HG02571 (cell line): ENCODE data around the gene PROC.

Experiments used
- ATAC-seq: cut with Tn5 transposase; IDR thresholded peaks from one replicate; pipeline ENCODE4 v1.9.1; 2021; ENCODE audit warnings: mild to moderate bottlenecking, moderate library complexity; ENCODE audit not compliant: unreplicated experiment

PROC gene

DNA sequence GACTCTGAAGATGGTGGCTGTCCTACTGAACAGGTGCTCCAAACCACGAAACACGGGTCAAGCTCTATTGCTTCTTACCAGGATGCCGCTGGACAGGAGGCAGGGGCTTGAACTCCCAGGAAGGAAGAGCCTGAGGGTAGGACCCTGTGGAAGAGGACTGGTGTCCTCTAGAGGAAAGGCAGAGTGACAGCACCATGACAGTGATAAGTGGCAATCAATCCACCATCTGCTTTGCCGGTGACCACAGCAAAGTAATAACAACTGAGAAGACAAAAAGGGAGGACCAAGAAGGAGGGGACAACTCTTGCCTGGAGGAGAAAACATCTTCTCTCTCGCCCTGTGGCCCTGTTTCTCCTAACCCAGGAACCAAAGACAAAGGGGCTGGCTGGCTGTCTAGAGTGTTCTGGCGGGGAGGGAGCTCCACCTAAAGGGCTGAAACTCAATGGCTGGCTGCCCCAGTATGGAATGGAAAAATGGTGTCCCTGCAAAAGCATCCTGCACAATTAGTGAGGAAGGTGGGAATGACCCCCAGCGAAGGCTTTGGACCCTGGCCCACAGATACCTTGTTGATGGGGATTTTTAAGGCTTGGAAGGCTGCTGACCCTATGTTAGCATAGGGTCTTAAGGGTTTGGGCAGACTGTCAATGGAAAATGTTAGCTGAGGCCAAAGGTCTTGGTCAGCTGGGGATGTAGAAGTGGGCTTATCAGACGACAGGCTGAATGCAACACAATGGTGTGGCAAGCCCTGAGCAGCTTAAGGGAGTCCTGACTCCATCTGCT lies 35.4 kb downstream of the PROC start:
- ATAC-seq, result no peak

DNA sequence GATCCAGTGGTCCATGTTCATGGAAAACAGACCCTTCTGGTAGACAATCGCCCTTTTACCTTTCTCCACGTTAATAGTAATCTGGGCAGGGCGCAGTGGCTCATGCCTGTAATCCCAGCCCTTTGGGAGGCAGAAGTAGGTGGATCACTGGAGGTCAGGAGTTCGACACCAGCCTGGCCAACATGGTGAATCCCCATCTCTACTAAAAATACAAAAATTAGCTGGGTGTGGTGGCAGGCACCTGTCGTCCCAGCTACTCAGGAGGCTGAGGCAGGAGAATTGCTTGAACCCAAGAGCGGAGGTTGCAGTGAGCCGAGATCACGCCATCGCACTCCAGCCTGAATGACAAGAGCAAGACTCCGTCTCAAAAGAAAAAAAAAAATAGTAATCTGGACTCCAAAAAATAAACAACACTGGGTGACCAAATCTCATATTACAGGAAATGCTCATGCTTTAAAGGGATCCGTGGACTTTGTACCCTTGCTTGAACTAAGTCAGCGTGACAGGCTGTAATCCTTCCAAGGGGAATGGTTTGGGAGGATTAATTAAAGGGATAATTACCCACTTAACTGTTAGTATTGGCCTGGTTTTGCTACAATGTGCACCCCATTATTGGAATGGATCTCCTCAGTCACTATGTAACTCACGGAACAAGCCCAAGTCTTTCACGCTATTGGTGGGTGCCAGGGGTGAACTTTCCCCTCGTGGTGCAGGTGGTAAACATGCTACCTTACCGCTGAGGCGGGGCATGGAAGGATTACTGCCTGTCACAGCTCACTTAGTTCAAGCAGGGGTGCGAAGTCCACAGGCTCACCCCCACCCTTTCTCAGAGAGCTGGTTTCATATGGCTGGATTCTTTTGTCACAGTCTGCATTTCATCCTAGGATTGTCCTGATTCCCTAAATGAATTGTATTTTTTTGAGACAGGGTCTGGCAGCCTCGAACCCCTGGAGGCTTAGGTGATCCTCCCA lies 36.7 kb downstream of the PROC start:
- no peak for ATAC-seq

DNA sequence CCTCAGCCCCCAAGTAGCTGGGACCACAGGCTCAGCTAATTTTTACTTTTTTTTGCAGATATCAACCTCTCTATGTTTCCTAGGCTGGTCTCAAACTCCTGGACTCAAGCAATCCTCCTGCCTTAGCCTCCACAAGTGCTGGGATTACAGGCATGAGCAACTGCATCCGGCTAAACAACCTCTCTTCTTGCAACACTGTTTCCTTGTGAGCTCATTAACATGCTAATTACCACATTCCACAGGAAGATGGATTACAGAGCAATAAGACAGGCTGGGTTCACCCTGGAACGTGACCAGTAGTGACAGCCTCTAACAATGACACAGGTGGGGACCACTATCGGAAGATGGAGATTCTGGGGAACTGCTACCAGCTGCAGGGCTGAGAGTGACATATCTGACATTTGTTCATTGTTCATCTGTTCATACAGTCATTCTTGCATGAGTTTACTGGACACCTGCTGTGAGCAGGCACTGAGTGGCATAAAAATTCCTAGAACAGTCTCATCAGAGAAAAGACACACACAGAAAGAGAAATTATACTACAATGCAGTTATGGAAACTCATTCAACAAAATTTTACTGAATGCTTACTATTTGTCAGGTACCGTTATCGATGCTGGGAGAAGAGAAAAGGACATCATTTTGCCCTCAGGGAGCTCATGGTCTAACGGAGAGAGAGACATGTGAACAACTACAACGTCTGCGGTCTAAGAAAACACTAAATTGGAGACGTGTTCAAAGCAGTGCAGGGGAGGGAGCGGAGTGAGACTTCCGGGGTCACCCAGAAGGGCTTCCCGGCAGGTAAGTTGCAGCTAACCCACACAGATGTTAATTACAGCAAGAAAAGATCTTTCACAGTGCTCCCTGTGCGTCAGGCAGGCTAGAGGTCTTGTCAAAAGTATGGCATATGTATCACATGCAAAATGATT lies 37.6 kb downstream of the PROC start:
- no peak for ATAC-seq

DNA sequence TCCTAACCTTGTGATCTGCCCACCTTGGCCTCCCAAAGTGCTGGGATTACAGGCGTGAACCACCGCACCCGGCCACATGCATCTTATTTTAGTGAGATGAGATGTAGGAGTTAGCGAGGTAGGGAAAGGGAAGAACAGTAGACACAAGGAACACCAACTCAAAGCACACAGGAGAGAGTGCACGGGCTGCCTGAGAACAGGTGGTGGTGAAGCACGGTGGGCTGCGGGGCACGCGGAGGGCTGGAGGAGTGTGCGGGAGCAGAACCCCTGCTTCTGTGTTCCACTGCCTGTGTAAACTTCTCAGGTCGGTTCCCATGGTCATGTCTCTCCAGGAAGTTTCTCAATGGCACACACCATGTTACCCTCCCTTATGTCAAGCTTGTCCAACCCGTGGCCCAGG lies 38.7 kb downstream of the PROC start:
- no peak for ATAC-seq

DNA sequence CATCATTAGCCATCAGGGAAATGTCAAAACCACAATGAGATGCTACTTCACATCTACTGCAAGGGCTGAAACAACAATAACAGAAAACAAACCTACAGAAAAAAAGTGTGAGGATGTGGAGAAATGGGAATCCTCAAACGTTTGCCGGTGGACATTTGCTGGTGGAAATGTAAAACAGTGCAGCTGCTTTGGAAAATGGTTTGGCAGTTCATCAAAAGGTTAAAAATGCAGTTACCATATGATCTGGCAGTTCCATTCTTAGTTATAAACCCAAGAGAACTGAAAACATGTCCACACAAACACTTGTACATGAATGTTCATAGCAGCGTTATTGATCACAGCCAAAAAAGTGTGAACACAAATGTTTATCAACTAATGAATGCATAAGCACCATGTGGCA lies 44.2 kb downstream of the PROC start:
- no peak for ATAC-seq

DNA sequence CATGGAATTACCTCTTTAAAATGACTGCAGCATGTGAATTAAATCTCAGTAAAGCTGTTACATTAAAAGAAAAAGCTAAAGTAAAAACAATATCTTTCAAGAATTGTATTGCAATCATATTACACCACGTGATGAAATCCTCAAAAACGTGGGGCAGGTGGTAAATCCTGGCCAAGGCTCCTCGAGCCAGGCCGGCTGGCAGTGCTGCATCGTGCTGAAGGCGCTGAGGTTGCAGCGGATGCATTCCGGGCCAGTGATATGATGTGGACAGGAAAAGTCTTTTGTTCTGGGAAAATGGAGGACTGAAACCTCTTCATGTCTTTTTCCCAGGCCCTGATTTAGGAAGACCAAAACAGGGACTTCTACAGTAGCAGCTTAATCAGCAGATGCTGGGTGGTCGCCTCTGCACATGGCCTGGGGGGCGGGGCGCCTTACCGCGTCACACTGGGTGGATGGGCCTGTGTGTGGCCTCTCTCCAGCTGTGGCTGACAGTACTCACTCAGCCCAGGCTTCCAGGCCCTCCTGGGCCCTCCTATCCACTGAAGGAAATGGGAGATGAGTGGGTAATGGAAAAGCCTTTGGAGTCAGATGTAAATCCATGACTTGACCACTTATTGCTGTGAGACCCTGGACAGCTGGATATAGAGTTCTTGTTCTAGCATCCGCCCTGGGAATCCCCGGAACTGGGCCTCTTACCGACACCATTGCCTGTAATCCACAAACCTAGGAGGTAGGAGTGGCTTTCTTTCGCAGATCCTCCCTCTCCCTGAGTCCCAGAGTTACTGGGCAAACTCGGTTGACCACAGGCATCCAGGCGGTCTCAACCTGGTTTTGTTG lies 45.1 kb downstream of the PROC start:
- no peak for ATAC-seq

DNA sequence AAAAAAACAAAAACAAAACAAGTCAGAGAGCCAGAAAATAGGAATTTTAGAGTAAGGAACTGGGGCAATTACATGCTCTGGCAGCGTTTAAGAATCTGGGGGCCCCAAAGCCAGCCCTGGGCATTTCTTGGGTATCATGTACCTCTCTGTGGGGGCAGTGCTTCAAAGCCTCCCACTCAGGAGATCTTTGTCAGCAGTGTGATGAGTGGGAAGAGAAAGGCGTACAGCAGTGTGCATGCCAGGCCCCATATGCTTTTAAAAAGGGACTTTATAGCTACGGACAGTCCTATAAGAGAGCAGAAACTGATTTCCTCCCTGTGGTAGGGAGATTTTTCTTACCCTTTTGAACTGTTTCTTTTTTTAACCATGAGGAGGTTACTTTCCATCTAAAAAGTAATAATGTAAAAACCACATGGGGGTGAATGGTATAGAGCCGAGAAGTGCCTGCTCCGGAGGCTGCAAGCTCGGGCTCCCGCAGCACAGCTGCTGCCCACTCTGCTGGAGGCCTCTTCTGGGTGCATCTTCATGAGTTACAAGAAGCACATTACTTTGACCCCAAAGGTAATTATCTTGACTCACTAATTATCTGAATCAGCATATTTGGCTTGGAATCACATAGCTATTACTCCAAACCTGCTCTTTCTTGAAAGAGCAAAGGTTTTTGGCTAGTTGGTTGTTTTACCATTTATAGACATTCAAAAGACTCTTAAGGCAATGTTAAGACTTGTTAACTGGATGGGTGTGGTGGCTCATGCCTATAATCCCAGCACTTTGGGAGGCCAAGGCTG lies 46.4 kb downstream of the PROC start:
- ATAC-seq, result no peak

DNA sequence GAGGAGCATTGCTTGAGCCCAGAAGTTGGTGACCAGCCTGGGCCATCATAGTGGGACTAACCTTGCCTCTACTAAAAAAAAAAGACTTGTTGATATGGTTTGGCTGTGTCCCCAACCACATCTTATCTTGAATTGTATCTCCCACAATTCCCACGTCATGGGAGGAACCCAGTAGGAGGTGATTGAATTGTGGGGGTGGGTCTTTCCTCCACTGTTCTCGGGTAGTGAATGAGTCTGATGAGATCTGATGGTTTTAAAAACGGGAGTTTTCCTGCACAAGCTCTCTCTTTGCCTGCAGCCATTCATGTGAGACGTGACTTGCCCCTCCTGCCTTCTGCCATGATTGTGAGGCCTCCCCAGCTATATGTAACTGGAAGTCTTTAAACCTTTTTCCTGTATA lies 47.0 kb downstream of the PROC start:
- no peak for ATAC-seq

DNA sequence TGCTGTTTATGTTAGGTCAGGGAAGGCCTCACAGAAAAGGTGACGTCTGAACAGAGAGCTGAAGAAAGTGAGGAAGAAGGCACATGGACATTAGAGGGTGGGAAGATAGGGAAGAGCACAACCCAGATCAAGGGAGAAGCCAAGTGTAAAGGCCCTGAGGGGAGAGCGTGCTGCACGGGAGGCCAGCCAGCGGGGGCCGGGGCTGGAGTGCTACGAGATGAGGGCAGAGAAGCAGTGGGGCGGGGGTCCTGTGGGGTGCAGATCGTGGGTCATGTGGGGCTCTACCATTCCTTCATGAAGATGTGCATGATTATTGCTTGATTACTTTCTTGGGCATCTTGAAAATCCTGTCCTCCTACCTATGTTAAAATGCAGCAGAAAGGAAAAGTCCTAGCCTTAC lies 50.8 kb downstream of the PROC start:
- no peak for ATAC-seq

DNA sequence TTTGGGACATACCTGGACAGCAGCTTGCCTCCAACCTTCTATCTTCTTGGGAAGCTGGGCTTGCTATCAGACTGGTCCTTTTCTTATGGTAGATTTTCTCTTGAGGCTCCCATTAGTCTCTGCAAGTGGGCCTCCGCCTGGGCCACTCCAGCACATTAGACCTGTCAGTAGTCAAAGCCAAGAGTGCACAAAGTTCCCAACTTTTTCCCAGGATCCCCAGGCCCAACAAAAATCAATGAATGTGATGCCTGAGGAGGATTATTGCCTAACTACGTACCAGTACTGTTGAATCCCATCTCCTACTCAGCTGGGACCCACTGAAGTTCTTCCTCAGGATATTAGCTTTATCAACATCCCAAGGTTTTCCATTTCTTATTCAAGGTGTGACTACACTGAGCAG lies 51.7 kb downstream of the PROC start:
- no peak for ATAC-seq

DNA sequence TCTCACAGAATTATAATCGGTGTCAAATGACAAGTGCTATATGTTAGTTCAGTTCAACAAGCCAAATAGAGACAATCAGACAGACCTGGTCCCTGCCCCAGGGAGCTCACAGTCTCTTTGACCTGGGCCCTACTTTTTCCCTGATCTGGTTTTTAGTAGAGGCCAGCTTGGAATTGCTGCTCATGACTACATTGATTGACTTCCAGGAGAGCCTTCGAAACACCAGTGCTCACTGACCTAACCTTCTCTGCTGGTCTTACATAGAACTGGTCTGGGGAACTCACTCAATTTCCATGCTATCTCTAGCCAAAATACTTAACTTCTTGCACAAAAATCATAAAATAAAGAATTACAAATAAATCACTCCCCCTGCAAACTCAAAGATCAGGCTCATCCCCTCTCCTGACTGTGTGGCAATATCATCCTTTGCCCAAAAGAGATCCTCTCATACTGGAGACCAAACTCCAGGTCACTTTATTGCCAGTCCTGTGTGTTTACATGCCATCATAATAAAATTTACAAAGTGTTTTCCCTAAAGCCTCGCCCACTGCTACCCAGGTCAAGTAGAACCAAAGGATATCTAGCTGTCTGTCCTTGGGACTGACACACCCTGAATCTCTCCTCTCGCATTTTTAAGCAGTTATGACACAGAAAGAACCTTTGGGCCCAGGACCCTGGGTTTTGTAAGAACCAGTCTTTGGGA lies 53.2 kb downstream of the PROC start:
- ATAC-seq, result no peak

DNA sequence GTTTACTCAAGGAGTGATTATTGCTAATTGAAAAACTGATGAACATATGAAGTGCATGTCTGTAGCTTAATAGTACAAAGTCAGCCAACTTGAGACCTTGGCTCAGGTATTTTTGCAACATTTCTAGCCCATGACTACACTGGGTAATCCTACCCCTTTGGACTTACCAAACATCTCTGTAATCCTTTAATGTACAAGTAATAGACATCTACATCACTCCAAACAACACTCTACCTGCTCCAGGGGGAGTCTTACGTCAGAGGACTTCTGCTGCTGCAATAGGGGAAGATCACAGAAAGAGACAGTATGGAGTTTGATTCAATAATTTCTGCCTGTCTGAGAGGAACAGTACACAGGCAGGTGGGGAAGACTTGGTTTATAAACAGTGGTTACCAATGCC lies 54.0 kb downstream of the PROC start:
- ATAC-seq, result no peak

DNA sequence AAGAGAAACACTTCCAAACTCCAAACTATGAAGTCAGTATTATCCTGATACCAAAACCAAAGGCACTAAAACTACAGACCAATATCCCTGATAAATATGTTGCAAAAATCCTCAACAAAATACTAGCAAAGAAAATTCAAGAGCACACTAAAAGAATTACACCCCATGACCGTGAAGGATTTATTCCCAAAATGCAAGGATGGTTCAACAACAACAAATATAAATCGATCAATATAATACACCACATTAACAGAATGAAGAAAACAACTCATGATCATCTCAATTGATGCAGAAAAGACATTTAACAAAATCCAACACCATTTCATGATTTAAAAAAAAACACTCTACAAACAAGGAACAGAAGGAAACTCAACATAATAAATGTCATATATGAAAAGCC lies 57.6 kb downstream of the PROC start:
- no peak for ATAC-seq
